GM06990 (cell line): ENCODE results near the gene CAPZA2.

Source experiments
- DNase-seq: peaks from one replicate; pipeline ENCODE4 v3.0.0-alpha.2; 2011; ENCODE audit not compliant: insufficient read length; ENCODE audit errors: extremely low read depth
- H3K27me3 ChIP-seq: replicated peaks from 2 replicates; pipeline ENCODE4 v1.6.0; 2011; ENCODE audit warnings: low read length; ENCODE audit not compliant: control insufficient read depth, insufficient read depth
- H3K36me3 ChIP-seq: 2 replicates; pipeline ENCODE4 v1.5.1; 2011; ENCODE audit warnings: low read length; ENCODE audit not compliant: control insufficient read depth, insufficient read depth
- H3K4me3 ChIP-seq: replicated peaks from 2 replicates; pipeline ENCODE4 v1.5.1; 2011; ENCODE audit warnings: low read depth, mild to moderate bottlenecking, control low read depth, low read length
- TF ChIP-seq, protein P1 (sequence below): IDR thresholded peaks from 2 replicates; pipeline ENCODE4 v1.5.1; 2011; ENCODE audit warnings: low read length, control low read depth, mild to moderate bottlenecking, inconsistent platforms; ENCODE audit not compliant: insufficient read depth, poor library complexity, severe bottlenecking

Gene CAPZA2

DNA sequence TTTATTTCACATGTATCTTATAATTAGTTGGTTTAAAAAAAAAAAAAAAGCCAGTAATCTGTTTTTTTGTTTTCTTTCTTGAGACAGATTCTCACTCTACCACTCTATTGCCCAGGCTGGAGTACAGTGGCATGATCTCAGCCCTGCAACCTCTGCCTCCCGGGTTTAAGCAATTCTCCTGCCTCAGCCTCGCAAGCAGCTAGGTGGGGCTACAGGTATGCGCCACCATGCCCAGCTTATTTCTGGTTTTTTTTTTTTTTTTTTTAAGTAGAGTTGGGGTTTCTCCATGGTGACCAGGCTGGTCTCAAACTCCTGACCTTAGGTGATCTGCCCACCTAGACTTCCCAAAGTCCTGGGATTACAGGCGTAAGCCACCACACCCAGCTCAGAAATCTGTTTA lies 34.1 kb upstream of the CAPZA2 start:
- DNase-seq: no peak
- TF ChIP-seq, protein P1, sequence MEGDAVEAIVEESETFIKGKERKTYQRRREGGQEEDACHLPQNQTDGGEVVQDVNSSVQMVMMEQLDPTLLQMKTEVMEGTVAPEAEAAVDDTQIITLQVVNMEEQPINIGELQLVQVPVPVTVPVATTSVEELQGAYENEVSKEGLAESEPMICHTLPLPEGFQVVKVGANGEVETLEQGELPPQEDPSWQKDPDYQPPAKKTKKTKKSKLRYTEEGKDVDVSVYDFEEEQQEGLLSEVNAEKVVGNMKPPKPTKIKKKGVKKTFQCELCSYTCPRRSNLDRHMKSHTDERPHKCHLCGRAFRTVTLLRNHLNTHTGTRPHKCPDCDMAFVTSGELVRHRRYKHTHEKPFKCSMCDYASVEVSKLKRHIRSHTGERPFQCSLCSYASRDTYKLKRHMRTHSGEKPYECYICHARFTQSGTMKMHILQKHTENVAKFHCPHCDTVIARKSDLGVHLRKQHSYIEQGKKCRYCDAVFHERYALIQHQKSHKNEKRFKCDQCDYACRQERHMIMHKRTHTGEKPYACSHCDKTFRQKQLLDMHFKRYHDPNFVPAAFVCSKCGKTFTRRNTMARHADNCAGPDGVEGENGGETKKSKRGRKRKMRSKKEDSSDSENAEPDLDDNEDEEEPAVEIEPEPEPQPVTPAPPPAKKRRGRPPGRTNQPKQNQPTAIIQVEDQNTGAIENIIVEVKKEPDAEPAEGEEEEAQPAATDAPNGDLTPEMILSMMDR: no peak
- no peaks in the 10 kb centered on the region for H3K36me3 ChIP-seq
- no peaks in the 10 kb centered on the region for H3K27me3 ChIP-seq
- H3K4me3 ChIP-seq: no peak overlapping the region

- no peak for DNase-seq
- no peaks in the 10 kb centered on the region for H3K27me3 ChIP-seq
- TF ChIP-seq, protein P1: no peak
- H3K36me3 ChIP-seq: no peaks in the 10 kb centered on the region
- no peak overlapping the region for H3K4me3 ChIP-seq
These were observed 33.3 kb upstream of the CAPZA2 start for GRCh38 chr7:116829041-116829440.

DNA sequence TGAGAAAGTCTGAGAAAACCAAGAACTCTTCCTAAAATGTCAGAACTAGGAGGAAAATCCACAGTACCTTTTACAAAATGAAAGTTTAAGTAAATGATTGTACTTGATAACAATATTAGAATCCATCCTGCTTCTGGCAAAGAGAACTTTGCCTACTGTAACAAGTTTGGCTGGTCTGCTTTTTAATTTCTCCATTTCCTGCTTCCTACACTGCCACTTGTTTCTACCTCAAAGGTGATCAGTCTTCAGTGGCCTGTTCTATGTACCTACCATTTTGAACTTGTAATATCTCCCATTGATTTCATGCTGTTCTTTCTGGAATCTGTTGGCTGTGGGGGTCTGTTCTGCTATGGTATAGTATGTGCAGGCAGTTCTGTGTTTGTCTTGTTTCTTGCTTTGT lies 32.9 kb upstream of the CAPZA2 start:
- no peak for DNase-seq
- TF ChIP-seq, protein P1: no peak
- Histone ChIP-seq H3K36me3 (no peaks in the 10 kb centered on the region), H3K27me3 (no peaks in the 10 kb centered on the region), H3K4me3 (no peak overlapping the region)

DNA sequence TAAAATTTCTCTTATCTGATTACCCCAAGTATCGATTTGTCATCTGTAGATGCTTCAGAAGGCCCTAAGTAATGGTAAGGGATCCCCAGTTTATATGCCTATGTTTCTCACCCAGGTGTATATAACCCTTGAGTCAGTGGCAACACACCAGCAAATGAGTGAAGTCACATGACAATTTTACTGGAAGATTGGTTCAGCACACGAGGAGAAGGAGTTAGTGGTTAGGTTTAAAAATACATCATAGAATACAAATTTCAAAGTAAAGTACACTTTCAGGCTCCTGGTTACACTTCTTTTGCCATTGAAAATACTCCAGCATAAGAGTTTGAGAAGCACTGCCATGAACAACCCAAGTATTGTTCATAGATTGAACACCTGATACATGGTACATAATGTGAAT lies 29.7 kb upstream of the CAPZA2 start:
- no peaks in the 10 kb centered on the region for H3K36me3 ChIP-seq
- H3K4me3 ChIP-seq: no peak overlapping the region
- TF ChIP-seq, protein P1: no peak
- no peaks in the 10 kb centered on the region for H3K27me3 ChIP-seq
- no peak for DNase-seq

DNA sequence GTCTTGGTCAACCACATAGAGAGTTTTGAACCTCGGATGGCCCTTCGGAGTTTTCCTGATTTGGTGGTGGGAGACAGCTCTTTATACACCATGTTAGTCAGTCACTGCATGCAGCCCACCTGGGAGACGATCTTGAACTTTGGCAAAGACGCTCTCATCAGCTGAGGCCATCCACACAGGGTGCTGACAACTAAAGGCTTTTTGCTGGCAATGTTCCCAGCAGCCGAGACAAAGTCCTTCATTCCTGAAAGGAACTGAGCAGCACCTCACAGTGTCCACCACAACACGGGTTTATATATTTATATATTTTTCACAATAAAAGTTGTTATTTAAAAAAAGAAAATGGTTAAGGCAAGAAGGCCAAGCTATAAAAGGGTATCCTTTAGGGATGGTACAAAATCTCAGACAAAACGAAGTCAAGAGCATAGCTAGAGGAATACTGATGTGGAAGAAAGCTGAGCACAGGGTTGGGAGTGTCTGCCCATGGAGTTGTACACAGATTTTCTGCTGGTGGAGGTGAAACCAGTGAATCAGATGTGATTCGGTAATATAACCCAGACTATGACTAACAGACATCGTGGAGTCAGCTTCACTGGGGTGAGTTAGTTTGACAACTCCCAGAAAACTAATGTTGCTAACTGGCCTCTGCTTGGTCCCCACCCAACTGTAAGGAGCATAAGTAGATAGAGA lies 27.4 kb upstream of the CAPZA2 start:
- no peak for DNase-seq
- TF ChIP-seq, protein P1: no peak
- Histone ChIP-seq H3K4me3 (no peak overlapping the region), H3K36me3 (no peaks in the 10 kb centered on the region), H3K27me3 (no peaks in the 10 kb centered on the region)

GRCh38 chr7:116836048-116836447 lies 26.3 kb upstream of the CAPZA2 start:
- DNase-seq: no peak
- H3K4me3 ChIP-seq: no peak overlapping the region
- H3K27me3 ChIP-seq: no peaks in the 10 kb centered on the region
- H3K36me3 ChIP-seq: no peaks in the 10 kb centered on the region
- TF ChIP-seq, protein P1: no peak
